ES-I3 (cell line): ENCODE measurements around the gene SLF2.

ENCODE experiments used
- H3K36me3 ChIP-seq: 2 replicates; pipeline ENCODE4 v1.6.1; 2013; ENCODE audit warnings: mild to moderate bottlenecking, low read length, control low read depth, moderate library complexity; ENCODE audit not compliant: insufficient read depth
- H3K4me1 ChIP-seq: 2 replicates; pipeline ENCODE4 v1.6.1; 2013; ENCODE audit warnings: mild to moderate bottlenecking, control low read depth, low read length; ENCODE audit not compliant: insufficient read depth
- H3K9ac ChIP-seq: 2 replicates; pipeline ENCODE4 v1.6.1; 2013; ENCODE audit warnings: low read depth, mild to moderate bottlenecking, low read length, moderate library complexity
- H3K9me3 ChIP-seq: 2 replicates; pipeline ENCODE4 v1.6.1; 2013; ENCODE audit warnings: mild to moderate bottlenecking, low read length, moderate library complexity; ENCODE audit not compliant: control insufficient read depth, insufficient read depth

Gene SLF2

DNA sequence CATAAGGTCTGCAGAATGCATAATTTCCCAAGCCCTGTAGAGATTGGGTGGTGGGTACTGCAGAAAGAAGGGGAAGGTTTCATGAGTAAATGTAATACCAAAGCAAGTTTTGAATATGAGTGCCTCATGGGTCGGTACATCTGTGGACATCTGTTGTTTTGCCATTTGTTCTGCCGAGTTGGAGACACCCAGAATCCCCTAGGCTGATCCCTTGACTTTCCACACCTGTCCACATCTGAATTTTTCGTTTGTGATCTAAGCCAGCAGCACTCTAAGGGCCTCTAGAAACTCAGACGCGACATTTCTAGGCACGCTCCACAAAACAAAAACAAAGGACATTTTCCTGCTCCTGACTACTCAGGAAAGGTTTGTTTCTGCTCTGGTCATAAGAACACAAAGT lies 11.7 kb upstream of the SLF2 start:
- Histone ChIP-seq H3K9ac (no peak overlapping the region), H3K4me1 (peaks cover 4% of the 10 kb centered on the region; the same call in 1 of the 2 replicates), H3K36me3 (no peaks in the 10 kb centered on the region), H3K9me3 (no peaks in the 10 kb centered on the region)

DNA sequence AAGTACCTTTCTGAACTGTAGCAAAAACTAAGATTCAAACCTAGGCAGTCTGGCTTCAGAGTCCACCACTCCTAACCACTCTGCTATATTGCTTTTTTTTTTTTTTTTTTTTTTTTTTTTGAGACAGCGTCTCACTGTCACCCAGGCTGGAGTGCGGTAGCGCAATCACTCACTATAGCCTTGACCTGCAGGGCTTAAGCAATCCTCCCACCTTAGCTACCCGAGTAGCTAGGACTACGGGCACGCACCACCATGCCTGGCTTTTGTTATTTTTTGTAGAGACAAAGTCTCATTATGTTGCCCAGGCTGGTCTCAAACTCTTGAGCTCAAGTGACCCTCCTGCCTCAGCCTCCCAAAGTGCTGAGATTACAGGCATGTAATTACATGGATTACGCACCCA lies 10.1 kb upstream of the SLF2 start:
- Histone ChIP-seq H3K9me3 (no peaks in the 10 kb centered on the region), H3K9ac (no peak overlapping the region), H3K4me1 (no peaks in the 10 kb centered on the region), H3K36me3 (no peaks in the 10 kb centered on the region)

DNA sequence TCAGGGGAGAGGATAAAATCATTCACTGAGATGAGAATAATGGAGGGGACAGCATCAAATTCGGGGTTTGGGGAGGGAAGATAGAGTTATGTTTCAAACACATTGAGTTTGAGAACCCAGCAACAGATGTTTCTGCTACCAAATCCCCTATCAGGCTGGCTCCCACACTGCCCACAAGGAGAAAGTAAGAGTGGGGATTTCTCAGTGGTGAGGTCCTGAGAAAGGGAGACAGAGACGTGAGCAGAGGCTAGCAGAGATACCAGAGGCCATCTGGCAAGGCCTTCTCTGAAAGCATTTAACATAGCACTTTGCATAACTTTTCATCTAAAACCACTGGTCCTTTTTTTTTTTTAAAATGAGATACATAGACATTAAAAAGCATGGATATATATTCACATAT lies 7.8 kb upstream of the SLF2 start:
- H3K9ac ChIP-seq, result no peak overlapping the region
- no peaks in the 10 kb centered on the region for H3K36me3 ChIP-seq
- H3K9me3 ChIP-seq, result no peaks in the 10 kb centered on the region
- H3K4me1 ChIP-seq, result peaks cover 8% of the 10 kb centered on the region; the same call in 1 of the 2 replicates

GRCh38 chr10:100907175-100907574 lies 5.6 kb upstream of the SLF2 start:
- no peak overlapping the region for H3K9ac ChIP-seq
- no peaks in the 10 kb centered on the region for H3K36me3 ChIP-seq
- no peaks in the 10 kb centered on the region for H3K9me3 ChIP-seq
- peaks cover 14% of the 10 kb centered on the region; the same call in 1 of the 2 replicates for H3K4me1 ChIP-seq

GRCh38 chr10:100907773-100908363 lies 4.9 kb upstream of the SLF2 start:
- H3K36me3 ChIP-seq, result no peaks in the 10 kb centered on the region
- no peak overlapping the region for H3K9ac ChIP-seq
- H3K9me3 ChIP-seq, result no peaks in the 10 kb centered on the region
- peaks cover 14% of the 10 kb centered on the region; the same call in 1 of the 2 replicates for H3K4me1 ChIP-seq

- peaks cover 14% of the 10 kb centered on the region; the same call in 1 of the 2 replicates for H3K4me1 ChIP-seq
- H3K36me3 ChIP-seq, result no peaks in the 10 kb centered on the region
- no peaks in the 10 kb centered on the region for H3K9me3 ChIP-seq
- no peak overlapping the region for H3K9ac ChIP-seq
Measured at GRCh38 chr10:100908378-100908777, 4.4 kb upstream of the SLF2 start.

DNA sequence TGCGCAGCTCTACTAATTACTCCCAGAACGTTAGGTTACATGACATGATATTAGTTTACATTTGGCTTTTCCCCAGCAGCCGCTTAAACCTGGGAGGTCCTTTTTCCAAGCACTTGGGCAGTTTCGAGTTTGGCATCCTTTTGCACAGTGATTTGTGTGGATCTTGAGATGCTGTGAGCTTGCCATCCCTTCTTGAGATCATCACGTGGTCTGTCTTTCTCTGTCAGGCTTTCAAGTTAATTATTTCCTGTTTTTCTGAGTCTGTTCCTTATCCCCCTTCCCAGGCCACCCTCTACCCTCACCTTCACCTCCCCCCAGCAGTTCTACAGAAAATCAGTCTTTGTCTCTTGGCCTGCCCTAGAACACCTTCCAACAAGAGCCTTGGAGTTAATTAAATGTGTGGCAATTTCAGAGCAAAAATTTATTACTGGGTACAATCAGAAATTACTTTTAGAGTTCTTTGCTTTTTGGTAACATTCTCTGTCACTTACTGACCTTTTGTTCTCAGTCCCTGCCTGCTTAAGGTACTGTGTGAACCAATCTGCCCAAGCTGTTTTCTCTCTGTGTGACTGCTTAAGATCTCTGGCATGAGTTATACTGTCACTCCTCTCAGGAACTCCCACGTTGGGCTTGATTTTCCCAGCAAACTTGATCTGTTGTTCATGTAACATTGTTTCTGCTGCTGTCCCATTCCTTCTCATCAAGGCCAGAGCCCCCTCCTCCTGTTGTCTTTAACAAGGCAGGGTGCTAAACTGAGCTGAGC lies 3.1 kb upstream of the SLF2 start:
- no peaks in the 10 kb centered on the region for H3K9me3 ChIP-seq
- no peak overlapping the region for H3K9ac ChIP-seq
- H3K36me3 ChIP-seq, result no peaks in the 10 kb centered on the region
- H3K4me1 ChIP-seq, result peaks cover 14% of the 10 kb centered on the region; the same call in 1 of the 2 replicates

DNA sequence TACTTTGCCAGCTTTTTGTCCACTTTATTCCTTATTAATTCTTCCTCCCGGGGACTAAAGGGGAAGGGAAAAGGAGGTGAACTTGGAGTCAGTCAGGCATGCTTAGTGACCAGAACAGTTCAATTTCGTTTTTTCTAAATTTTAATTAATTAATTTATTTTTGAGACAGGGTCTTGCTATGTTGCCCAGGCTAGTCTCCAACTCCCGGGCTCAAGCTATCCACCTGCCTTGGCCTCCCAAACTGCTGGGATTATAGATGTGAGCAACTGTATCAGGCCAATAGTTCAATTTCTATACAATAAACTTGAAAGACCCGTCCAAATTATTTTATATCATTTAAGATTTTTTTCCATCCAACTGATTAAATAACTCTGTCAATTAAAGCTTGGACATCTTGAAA lies 1.3 kb upstream of the SLF2 start:
- H3K9ac ChIP-seq, result no peak overlapping the region
- H3K36me3 ChIP-seq, result no peaks in the 10 kb centered on the region
- H3K4me1 ChIP-seq, result peaks cover 14% of the 10 kb centered on the region; the same call in 1 of the 2 replicates
- no peaks in the 10 kb centered on the region for H3K9me3 ChIP-seq

- peaks cover 14% of the 10 kb centered on the region; the same call in 1 of the 2 replicates for H3K4me1 ChIP-seq
- no peaks in the 10 kb centered on the region for H3K9me3 ChIP-seq
- H3K36me3 ChIP-seq, result no peaks in the 10 kb centered on the region
- peak overlapping the region; percentile 100 for H3K9ac ChIP-seq
Measured at GRCh38 chr10:100912013-100912604, 654 bp upstream of the SLF2 start.

GRCh38 chr10:100913470-100913865 lies 705 bp downstream of the SLF2 start:
- H3K9me3 ChIP-seq, result no peaks in the 10 kb centered on the region
- peaks cover 14% of the 10 kb centered on the region; the same call in 1 of the 2 replicates for H3K4me1 ChIP-seq
- H3K36me3 ChIP-seq, result peaks cover under 1% of the 10 kb centered on the region
- H3K9ac ChIP-seq, result peak overlapping the region; percentile 100

DNA sequence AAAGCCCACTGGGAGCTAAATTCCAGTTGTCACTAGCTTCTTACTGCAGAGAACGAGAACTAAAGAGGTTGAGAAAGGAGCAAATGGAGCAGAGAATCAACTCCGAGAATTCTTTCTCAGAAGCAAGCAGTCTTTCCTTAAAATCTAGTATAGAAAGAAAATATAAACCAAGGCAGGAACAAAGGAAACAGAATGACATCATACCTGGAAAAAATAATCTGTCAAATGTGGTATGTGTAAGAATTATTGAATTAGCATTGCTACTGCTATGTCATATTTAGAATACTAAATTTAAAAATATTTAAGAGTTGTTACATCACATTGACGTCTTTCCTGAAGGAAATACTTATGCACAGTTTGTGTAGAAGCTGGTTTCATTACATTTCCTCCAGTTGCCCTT lies 4.3 kb downstream of the SLF2 start:
- H3K9ac ChIP-seq, result no peak overlapping the region
- H3K36me3 ChIP-seq, result peaks cover 3% of the 10 kb centered on the region
- H3K4me1 ChIP-seq, result no peaks in the 10 kb centered on the region
- no peaks in the 10 kb centered on the region for H3K9me3 ChIP-seq

DNA sequence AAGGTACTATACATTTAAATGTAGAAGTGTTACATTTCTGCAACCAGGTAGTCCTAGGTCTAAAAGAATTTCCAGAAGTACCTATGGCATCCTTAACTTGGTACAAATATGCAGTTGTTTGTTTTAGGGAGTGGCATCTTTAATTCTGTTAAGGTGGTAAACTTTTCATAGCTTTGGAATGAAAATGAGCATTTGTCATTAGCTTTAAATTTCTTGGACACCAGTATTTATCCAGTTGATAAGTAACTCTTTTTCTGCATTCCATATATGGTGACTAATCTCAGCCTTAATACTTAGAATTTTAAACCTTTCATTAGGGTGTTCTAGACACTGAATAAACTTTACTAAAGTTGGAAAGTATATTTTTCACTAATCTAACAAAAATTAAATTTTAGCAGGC lies 10.8 kb downstream of the SLF2 start:
- Histone ChIP-seq H3K36me3 (peaks cover 11% of the 10 kb centered on the region), H3K9me3 (no peaks in the 10 kb centered on the region), H3K4me1 (no peaks in the 10 kb centered on the region), H3K9ac (no peak overlapping the region)

DNA sequence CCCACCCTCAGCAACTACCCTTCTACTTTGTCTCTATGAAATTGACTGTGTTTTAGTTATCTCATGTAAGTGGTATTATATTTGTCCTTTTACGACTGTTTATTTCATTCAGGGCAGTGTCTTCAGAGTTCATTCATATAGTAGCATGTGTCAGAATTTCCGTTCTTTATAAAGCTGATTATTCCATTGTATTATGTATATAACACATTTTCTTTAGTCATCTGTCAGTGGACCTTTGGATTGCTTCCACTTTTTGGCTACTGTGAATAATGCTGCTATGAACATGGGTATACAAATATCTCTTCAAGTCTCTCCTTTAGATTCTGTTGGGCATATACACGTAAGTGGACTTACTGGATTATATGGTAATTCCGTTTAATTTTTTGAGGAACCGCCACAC lies 14.5 kb downstream of the SLF2 start:
- no peaks in the 10 kb centered on the region for H3K4me1 ChIP-seq
- H3K9me3 ChIP-seq, result no peaks in the 10 kb centered on the region
- H3K36me3 ChIP-seq, result peaks cover 17% of the 10 kb centered on the region
- no peak overlapping the region for H3K9ac ChIP-seq

DNA sequence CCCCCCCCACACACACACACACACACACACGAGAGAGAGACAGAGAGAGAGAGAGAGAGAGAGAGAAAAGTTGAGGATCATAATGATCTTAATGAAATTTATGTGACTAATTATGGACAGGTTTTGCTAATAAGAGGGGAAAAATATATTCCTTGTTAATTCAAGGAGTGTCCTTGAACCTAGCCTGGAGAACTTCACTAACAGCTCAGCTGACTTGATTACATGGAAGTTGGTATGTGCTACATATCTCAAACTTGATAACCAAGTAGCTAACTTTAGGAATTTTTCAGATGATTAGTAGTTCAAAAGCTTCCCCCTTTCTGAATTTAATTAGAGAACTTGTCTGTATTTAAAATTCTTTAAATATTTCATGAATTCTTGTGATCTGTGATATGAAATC lies 15.3 kb downstream of the SLF2 start:
- H3K9ac ChIP-seq, result no peak overlapping the region
- no peaks in the 10 kb centered on the region for H3K9me3 ChIP-seq
- H3K36me3 ChIP-seq, result peaks cover 17% of the 10 kb centered on the region
- no peaks in the 10 kb centered on the region for H3K4me1 ChIP-seq

DNA sequence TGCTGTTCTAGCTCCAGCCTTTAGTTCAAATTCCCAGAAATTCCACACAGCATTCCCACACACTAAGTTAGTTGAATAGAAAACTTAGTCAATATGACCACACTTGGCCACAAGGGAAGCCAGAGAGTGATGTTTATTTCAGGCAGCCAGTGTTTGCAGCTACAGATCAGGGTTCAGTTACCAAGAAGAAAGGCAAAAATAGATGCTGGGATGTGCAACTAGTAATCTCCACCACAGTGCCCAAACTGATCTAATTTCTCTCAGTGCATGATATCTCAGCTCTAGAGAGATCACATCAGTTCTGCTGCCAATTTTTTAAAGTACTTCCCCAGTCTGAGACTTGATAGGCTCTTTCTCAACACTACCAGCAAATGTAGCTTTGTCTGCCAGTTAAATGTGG lies 17.6 kb downstream of the SLF2 start:
- Histone ChIP-seq H3K9me3 (no peaks in the 10 kb centered on the region), H3K4me1 (no peaks in the 10 kb centered on the region), H3K36me3 (peaks cover 13% of the 10 kb centered on the region), H3K9ac (no peak overlapping the region)
